Ovary (tissue), 3 donors: ENCODE measurements around the gene DISC1.

Experiments
- EP300 ChIP-seq: sonication (generic); formaldehyde crosslinking; IDR thresholded peaks from one replicate; pipeline ENCODE4 v1.6.1; 2017; ENCODE audit warnings: antibody characterized with exemption
- TF ChIP-seq, protein P1 (sequence below), 3 donors: fragments of 450-650 bp in 2 of 3; fragments of 200-600 bp in 1 of 3; IDR thresholded peaks; one replicate each; pipeline versions ENCODE4 v1.5.1 to v1.8.0; 2016 to 2022; ENCODE audit warnings: antibody characterized with exemption in 3 of 3, mild to moderate bottlenecking in 1 of 3
- donor health status: DM: no; HTN: no; CAD: no.

DNA sequence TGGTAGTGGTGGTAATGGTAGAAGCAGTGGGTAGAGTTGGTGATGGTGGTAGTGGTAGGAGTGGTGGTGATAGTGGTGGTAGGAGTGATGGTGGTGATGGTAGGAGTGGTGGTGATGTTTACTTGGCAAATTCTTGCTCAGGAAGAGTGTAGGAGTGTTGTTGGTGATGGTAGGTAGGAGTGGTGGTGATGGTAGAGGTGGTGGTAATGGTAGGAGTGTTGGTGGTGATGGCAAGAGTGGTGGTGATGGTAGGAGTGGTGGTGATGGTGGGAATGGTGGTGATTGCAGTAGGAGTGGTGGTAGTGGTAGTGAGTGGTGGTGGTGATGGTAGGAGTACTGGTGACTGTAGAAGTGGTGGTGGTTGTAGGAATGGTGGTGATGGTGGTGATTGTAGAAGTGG is 106.5 kb downstream of the DISC1 start:
- TF ChIP-seq, protein P1, sequence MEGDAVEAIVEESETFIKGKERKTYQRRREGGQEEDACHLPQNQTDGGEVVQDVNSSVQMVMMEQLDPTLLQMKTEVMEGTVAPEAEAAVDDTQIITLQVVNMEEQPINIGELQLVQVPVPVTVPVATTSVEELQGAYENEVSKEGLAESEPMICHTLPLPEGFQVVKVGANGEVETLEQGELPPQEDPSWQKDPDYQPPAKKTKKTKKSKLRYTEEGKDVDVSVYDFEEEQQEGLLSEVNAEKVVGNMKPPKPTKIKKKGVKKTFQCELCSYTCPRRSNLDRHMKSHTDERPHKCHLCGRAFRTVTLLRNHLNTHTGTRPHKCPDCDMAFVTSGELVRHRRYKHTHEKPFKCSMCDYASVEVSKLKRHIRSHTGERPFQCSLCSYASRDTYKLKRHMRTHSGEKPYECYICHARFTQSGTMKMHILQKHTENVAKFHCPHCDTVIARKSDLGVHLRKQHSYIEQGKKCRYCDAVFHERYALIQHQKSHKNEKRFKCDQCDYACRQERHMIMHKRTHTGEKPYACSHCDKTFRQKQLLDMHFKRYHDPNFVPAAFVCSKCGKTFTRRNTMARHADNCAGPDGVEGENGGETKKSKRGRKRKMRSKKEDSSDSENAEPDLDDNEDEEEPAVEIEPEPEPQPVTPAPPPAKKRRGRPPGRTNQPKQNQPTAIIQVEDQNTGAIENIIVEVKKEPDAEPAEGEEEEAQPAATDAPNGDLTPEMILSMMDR (IDR thresholded peaks at IDR 0.05): no peak
- no peak for TF ChIP-seq EP300
